CMK (cell line): ENCODE measurements around the gene FBXL3.
"Not testable (repeated sequence)": the region's sequence is repeated elsewhere in the genome, so short reads cannot be mapped to it uniquely, and the experiment has no call there.

ENCODE experiments used
- DNase-seq: peaks from one replicate; pipeline ENCODE4 v3.0.0-alpha.2; 2010; ENCODE audit warnings: low read depth

FBXL3 gene

GRCh38 chr13:77026255-77026860 is 601 bp downstream of the FBXL3 start:
- no peak for DNase-seq

- DNase-seq = no peak
These were observed 4.6 kb downstream of the FBXL3 start for GRCh38 chr13:77022341-77022740.

GRCh38 chr13:77019756-77020155 is 7.2 kb downstream of the FBXL3 start:
- no peak for DNase-seq

GRCh38 chr13:77016888-77017623 is 9.9 kb downstream of the FBXL3 start:
- DNase-seq = no peak

- no peak for DNase-seq
These were observed 10.6 kb downstream of the FBXL3 start for GRCh38 chr13:77016251-77016812.

- no peak for DNase-seq
These were observed 11.9 kb downstream of the FBXL3 start for GRCh38 chr13:77014906-77015685.

GRCh38 chr13:77013853-77014542 is 13.0 kb downstream of the FBXL3 start:
- DNase-seq = no peak

- DNase-seq = not testable (repeated sequence)
These were observed 17.2 kb downstream of the FBXL3 start for GRCh38 chr13:77009719-77010118.

GRCh38 chr13:77009011-77009410 is 17.9 kb downstream of the FBXL3 start:
- no peak for DNase-seq

GRCh38 chr13:77008337-77008736 is 18.6 kb downstream of the FBXL3 start:
- not testable (repeated sequence) for DNase-seq

- no peak for DNase-seq
These were observed 24.3 kb downstream of the FBXL3 start for GRCh38 chr13:77002590-77003190.

GRCh38 chr13:77001963-77002587 is 24.9 kb downstream of the FBXL3 start:
- DNase-seq = no peak

- no peak for DNase-seq
These were observed 25.4 kb downstream of the FBXL3 start for GRCh38 chr13:77001540-77001939.

- DNase-seq = no peak
These were observed 26.5 kb downstream of the FBXL3 start for GRCh38 chr13:77000475-77000874.

GRCh38 chr13:76994281-76994680 is 32.7 kb downstream of the FBXL3 start:
- no peak for DNase-seq

- no peak for DNase-seq
These were observed 33.5 kb downstream of the FBXL3 start for GRCh38 chr13:76993473-76993872.

GRCh38 chr13:76993021-76993420 is 33.9 kb downstream of the FBXL3 start:
- no peak for DNase-seq

GRCh38 chr13:76992548-76993001 is 34.4 kb downstream of the FBXL3 start:
- no peak for DNase-seq

- peak; percentile 93 for DNase-seq
These were observed 35.0 kb downstream of the FBXL3 start, which contains the start of gene CLN5 for GRCh38 chr13:76991796-76992547. Gene CLN5 (plus strand): TSS chr13:76992081. CDS start chr13:76992099, 18 bp downstream.

- no peak for DNase-seq
These were observed 35.5 kb downstream of the FBXL3 start for GRCh38 chr13:76991432-76991795.
